Measurements from ENCODE around the gene RAB10. TPM values are rescaled to one million over a fixed set of nuclear protein-coding genes. Genes with fewer than 3 reads are reported as not detected.

RAB10 gene
- total RNA-seq, 1 experiment from 2014 or later: 140 TPM

- no peak for DNase-seq (ENCODE audit: low spot score)
- no peak overlapping the region for H3K27ac ChIP-seq (ENCODE audit: low read depth, low read length, poor library complexity, severe bottlenecking)
- CTCF ChIA-PET: no interaction called here
Measured at GRCh38 chr2:26176279-26176615, 142.4 kb downstream of the RAB10 start.

GRCh38 chr2:26177122-26177521, 143.2 kb downstream of the RAB10 start:
- TF ChIP-seq EZH2 (IDR thresholded peaks at IDR 0.05; ENCODE audit: borderline replicate concordance, low read depth, low read length, poor library complexity, severe bottlenecking) (no peak), CTCF (conservative IDR thresholded peaks at IDR 0.05; ENCODE audit: low read depth, low read length) (no peak)
- no TSS peak for BruUV-seq (replicated peaks)
- H3K4me3 ChIP-seq (ENCODE audit: low read depth, low read length, poor library complexity, severe bottlenecking): no peak overlapping the region
- CTCF ChIA-PET: no interaction called here
- no peaks in the 10 kb centered on the region for H3K36me3 ChIP-seq (ENCODE audit: insufficient read depth, low read length, poor library complexity, severe bottlenecking)
- no peaks in the 10 kb centered on the region for H3K9me3 ChIP-seq (ENCODE audit: low read depth, low read length, poor library complexity, severe bottlenecking)
- no peak for DNase-seq (ENCODE audit: low spot score)
- POLR2A ChIA-PET (ENCODE audit: low non-redundant PET): no interaction called here
- peaks cover 5% of the 10 kb centered on the region for H3K4me1 ChIP-seq (ENCODE audit: insufficient read depth, low read length, poor library complexity, severe bottlenecking)
- intact Hi-C loops (cut with micrococcal nuclease; ENCODE audit: unreplicated experiment): no loop called here
- no peak overlapping the region for H3K27ac ChIP-seq (ENCODE audit: low read depth, low read length, poor library complexity, severe bottlenecking)
- H3K27me3 ChIP-seq (replicated peaks; ENCODE audit: insufficient read depth, low read depth, low read length, poor library complexity): no peaks in the 10 kb centered on the region

More at GRCh38 chr2:26176279-26176615, 142.4 kb downstream of the RAB10 start:
- no peaks in the 10 kb centered on the region for H3K27me3 ChIP-seq (replicated peaks; ENCODE audit: insufficient read depth, low read depth, low read length, poor library complexity)
- intact Hi-C loops (cut with micrococcal nuclease; ENCODE audit: unreplicated experiment): no loop called here
- POLR2A ChIA-PET (ENCODE audit: low non-redundant PET): interaction anchor here (0.6 kb wide), 1 partner anchor 12 kb away, joined by 3 read pairs; no protein-coding TSS in a partner anchor
- no peaks in the 10 kb centered on the region for H3K9me3 ChIP-seq (ENCODE audit: low read depth, low read length, poor library complexity, severe bottlenecking)
- no peaks in the 10 kb centered on the region for H3K36me3 ChIP-seq (ENCODE audit: insufficient read depth, low read length, poor library complexity, severe bottlenecking)
- no peak overlapping the region for H3K4me3 ChIP-seq (ENCODE audit: low read depth, low read length, poor library complexity, severe bottlenecking)
- TF ChIP-seq EZH2 (IDR thresholded peaks at IDR 0.05; ENCODE audit: borderline replicate concordance, low read depth, low read length, poor library complexity, severe bottlenecking): no peak
- TF ChIP-seq CTCF (conservative IDR thresholded peaks at IDR 0.05; ENCODE audit: low read depth, low read length): no peak
- peaks cover 5% of the 10 kb centered on the region for H3K4me1 ChIP-seq (ENCODE audit: insufficient read depth, low read length, poor library complexity, severe bottlenecking)
- no TSS peak for BruUV-seq (replicated peaks)

GRCh38 chr2:26178246-26178645, 144.4 kb downstream of the RAB10 start:
- no peak for TF ChIP-seq EZH2 (IDR thresholded peaks at IDR 0.05; ENCODE audit: borderline replicate concordance, low read depth, low read length, poor library complexity, severe bottlenecking)
- no peak for TF ChIP-seq CTCF (conservative IDR thresholded peaks at IDR 0.05; ENCODE audit: low read depth, low read length)
- intact Hi-C loops (cut with micrococcal nuclease; ENCODE audit: unreplicated experiment): no loop called here
- Histone ChIP-seq H3K4me3 (ENCODE audit: low read depth, low read length, poor library complexity, severe bottlenecking) (no peak overlapping the region), H3K36me3 (ENCODE audit: insufficient read depth, low read length, poor library complexity, severe bottlenecking) (no peaks in the 10 kb centered on the region), H3K9me3 (ENCODE audit: low read depth, low read length, poor library complexity, severe bottlenecking) (no peaks in the 10 kb centered on the region), H3K27me3 (replicated peaks; ENCODE audit: insufficient read depth, low read depth, low read length, poor library complexity) (no peaks in the 10 kb centered on the region), H3K27ac (ENCODE audit: low read depth, low read length, poor library complexity, severe bottlenecking) (no peak overlapping the region), H3K4me1 (ENCODE audit: insufficient read depth, low read length, poor library complexity, severe bottlenecking) (peaks cover 5% of the 10 kb centered on the region)
- CTCF ChIA-PET: no interaction called here
- POLR2A ChIA-PET (ENCODE audit: low non-redundant PET): no interaction called here
- BruUV-seq (replicated peaks): no TSS peak
- DNase-seq (ENCODE audit: low spot score): no peak
